HFFc6 (cell line): ENCODE results near the gene ATXN1. TPM values are rescaled to one million over a fixed set of nuclear protein-coding genes. Genes with fewer than 3 reads are reported as not detected.
A peak's percentile ranks its signal among the peaks of the same experiment; 100 is the strongest.

Source experiments
- DNase-seq: peaks from one replicate; pipeline ENCODE4 v3.0.0-alpha.2; 2018
- H3K27ac Mint-ChIP-seq: 2 replicates; pipeline ENCODE4 v1.8.0; 2020; ENCODE audit warnings: mild to moderate bottlenecking, mixed read lengths
- H3K27me3 Mint-ChIP-seq: 2 replicates; pipeline ENCODE4 v1.8.0; 2021; ENCODE audit warnings: mild to moderate bottlenecking, moderate library complexity, mixed read lengths; ENCODE audit not compliant: insufficient read depth
- H3K36me3 Mint-ChIP-seq: 2 replicates; pipeline ENCODE4 v1.8.0; 2021; ENCODE audit warnings: low read depth, mixed read lengths
- H3K4me1 Mint-ChIP-seq: 2 replicates; pipeline ENCODE4 v1.8.0; 2020; ENCODE audit warnings: low read depth, mixed read lengths
- H3K4me3 Mint-ChIP-seq: 2 replicates; pipeline ENCODE4 v1.8.0; 2020; ENCODE audit warnings: mild to moderate bottlenecking, moderate library complexity, mixed read lengths
- H3K9me3 Mint-ChIP-seq: 2 replicates; pipeline ENCODE4 v1.8.0; 2020; ENCODE audit warnings: mild to moderate bottlenecking, mixed read lengths
- total RNA-seq, 6 experiments: library from RNA; stranded (reverse); fragmentation: NEBNext Ultra II Directional; extraction: Animal tissue kit (Norgen Biotek cat#: 25700); gene quantifications; 2 replicates in 1 of 6; 3 replicates in 5 of 6; pipeline ENCODE4 v1.2.3, GENCODE V29; 2021
- TF ChIP-seq, protein P1 (sequence below): fragments of 200-600 bp; sonication (generic); IDR thresholded peaks from 2 replicates; pipeline ENCODE4 v1.5.0; 2021; ENCODE audit warnings: antibody characterized with exemption, mild to moderate bottlenecking

Gene ATXN1
- total RNA-seq, 6 experiments from 2014 or later: 28.2 to 41.5 (median 30.5) TPM

DNA sequence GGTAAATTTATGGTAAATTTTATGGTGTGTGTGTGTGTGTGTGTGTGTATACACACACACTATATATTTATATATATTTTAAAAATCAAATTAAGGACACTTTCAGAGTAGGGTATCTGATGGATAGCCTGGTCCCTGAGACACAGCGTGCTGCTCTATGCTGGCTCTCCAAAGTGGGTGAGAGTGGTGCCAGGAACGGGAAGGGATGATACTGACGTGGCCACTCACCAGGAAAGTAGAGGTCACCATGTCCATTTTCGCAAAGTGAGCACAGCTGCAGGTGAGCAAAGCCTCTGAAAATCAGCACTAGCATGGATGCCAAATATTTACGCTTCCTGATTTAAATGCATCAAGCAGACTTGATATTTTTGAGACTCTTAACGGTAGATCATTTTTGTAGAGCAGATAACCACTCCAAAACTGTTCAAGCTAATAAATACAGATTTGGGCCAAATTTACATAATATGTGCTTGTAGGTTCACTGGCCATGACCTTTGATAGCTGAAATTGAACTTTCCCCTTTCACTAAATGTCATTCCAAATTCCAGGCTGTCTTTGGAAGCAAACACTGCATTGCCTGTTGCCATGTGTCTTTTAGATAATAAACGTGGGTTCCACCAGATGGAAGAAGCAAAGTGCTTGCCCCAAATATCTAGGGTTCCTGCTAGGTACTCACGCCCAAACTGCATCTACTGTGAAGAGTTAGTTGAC lies 116.6 kb downstream of the ATXN1 start:
- Mint-ChIP-seq H3K36me3 (peaks cover 22% of the 10 kb centered on the region), H3K9me3 (no peaks in the 10 kb centered on the region), H3K4me1 (peaks cover 8% of the 10 kb centered on the region), H3K4me3 (no peak overlapping the region), H3K27ac (no peak overlapping the region), H3K27me3 (no peaks in the 10 kb centered on the region)
- TF ChIP-seq, protein P1, sequence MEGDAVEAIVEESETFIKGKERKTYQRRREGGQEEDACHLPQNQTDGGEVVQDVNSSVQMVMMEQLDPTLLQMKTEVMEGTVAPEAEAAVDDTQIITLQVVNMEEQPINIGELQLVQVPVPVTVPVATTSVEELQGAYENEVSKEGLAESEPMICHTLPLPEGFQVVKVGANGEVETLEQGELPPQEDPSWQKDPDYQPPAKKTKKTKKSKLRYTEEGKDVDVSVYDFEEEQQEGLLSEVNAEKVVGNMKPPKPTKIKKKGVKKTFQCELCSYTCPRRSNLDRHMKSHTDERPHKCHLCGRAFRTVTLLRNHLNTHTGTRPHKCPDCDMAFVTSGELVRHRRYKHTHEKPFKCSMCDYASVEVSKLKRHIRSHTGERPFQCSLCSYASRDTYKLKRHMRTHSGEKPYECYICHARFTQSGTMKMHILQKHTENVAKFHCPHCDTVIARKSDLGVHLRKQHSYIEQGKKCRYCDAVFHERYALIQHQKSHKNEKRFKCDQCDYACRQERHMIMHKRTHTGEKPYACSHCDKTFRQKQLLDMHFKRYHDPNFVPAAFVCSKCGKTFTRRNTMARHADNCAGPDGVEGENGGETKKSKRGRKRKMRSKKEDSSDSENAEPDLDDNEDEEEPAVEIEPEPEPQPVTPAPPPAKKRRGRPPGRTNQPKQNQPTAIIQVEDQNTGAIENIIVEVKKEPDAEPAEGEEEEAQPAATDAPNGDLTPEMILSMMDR: no peak
- no peak for DNase-seq

DNA sequence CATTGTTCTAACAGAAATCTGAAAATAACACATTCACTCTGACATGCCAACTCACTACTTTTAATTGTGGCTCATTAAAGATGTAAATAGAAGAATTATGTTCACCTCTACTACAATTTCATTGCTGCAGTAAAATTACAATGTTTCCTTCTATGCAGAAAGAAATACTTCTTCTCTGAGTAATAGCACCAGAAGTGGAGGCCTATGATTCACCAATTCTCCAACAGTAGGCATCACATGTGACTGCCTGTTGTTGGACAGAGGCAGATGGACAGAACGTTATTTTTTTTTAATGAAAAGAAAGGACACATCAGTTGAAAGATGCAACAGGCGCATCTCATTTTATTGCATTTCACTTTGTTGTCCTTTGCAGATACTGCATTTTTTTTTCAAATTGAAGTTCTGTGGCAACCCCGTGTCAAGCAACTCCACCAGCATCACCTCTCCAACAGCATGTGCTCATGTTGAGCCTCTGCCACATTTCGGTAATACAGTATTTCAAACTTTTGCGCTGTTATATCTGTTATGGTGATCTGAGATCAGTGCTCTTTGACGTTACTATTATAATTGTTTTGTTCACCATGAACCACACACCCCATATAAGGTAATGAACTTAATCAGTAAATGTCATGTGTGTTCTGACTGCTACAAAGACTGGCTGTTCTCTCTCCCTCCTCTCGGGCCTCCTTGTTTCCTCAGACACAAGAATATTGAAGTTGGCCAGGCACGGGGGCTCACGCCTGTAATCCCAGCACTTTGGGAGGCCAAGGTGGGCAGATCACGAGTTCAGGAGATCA lies 121.4 kb downstream of the ATXN1 start:
- peak; percentile 84 for DNase-seq
- Mint-ChIP-seq H3K27me3 (no peaks in the 10 kb centered on the region), H3K9me3 (no peaks in the 10 kb centered on the region), H3K36me3 (peaks cover 19% of the 10 kb centered on the region), H3K27ac (peak overlapping the region; percentile 48), H3K4me3 (no peak overlapping the region), H3K4me1 (peaks cover 37% of the 10 kb centered on the region)
- TF ChIP-seq, protein P1: no peak

DNA sequence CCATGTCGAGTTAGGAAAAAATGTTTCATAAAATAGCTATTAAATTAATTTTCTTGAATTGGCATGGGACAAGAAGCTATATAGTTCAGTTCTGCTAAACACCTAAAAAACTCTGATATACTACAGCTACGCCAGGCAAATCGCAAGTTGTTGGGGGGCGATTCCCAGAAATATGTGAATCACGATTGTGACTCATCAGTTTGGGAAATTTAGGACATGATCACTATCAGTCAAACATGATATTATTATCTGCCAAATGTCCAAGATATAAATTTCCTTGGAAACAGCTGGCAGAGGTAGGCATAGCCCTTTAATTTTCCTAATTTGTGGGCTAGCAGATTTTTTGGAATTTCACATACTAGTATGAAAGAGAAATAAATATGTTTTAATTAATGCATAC lies 123.6 kb downstream of the ATXN1 start:
- TF ChIP-seq, protein P1: no peak
- H3K4me3 Mint-ChIP-seq: no peak overlapping the region
- H3K9me3 Mint-ChIP-seq: no peaks in the 10 kb centered on the region
- H3K36me3 Mint-ChIP-seq: peaks cover 11% of the 10 kb centered on the region
- H3K27ac Mint-ChIP-seq: no peak overlapping the region
- DNase-seq: no peak
- H3K27me3 Mint-ChIP-seq: no peaks in the 10 kb centered on the region
- H3K4me1 Mint-ChIP-seq: peaks cover 54% of the 10 kb centered on the region

DNA sequence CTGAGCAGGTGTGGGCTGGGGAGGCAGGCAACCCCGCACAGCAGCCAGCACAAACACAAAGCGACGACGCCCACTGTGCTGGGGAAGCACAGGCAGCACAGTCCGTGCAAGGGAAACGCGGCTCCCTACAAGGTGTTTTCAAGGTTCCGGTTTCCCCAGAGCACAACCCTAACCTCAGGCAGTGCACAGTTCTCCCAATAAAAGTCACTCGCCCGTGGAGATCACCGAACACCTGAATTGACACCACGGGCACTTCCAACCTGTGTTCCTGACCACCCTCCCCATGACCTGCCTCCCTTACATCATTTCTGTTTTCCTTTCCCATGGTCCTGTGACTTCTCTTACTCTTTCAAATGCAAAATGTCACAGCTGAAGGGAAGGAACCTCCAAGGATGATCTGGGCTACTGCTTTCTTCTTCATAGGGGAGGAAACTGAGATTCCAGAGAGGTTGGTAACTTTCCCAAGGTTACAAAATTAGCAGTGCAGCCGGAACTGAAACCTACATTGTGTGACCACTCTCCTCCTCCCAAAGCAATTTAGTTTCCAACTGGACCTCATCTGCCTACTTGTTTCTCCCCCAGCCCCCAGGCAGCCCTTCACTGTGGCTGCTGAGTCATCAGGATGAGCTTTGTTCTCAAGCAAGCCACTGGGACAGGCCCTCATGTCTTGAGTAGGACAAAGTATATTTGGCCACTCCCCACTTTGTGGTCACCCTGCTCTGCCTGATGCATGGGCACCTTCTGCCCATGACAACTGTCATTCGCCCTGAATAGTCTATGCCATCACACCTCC lies 125.3 kb downstream of the ATXN1 start:
- TF ChIP-seq, protein P1: no peak
- H3K36me3 Mint-ChIP-seq: peaks cover 5% of the 10 kb centered on the region; the same call in 1 of the 2 replicates
- H3K4me3 Mint-ChIP-seq: no peak overlapping the region
- H3K27ac Mint-ChIP-seq: peak overlapping the region; percentile 78
- H3K9me3 Mint-ChIP-seq: no peaks in the 10 kb centered on the region
- DNase-seq: peak; percentile 60
- H3K27me3 Mint-ChIP-seq: no peaks in the 10 kb centered on the region
- peaks cover 54% of the 10 kb centered on the region for H3K4me1 Mint-ChIP-seq

DNA sequence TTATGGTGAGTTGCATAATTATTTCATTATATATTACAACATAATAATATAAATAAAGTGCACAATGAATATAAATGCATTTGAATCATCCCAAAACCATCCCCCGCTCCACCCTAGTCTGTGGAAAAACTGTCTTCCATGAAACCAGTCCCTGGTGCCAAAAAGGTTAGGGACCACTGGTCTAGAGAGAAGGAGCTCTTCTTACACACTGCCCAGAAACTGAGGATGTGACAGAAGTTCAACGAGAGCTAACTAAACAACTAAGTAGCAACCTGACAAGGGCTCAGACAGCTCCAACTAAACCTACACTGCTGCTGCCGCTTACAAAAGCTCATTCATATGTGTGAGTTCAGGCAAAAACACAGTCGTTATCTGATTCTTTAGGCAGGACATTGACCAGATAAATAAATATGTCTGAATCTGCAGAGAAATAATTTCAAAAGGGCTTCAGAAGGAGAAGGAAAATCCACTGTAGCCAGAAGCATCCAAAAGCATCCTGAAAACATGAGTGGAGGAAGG lies 125.9 kb downstream of the ATXN1 start:
- TF ChIP-seq, protein P1: no peak
- Mint-ChIP-seq H3K27ac (0 out of 2 replicates have a peak overlapping the region, but pooled peaks have one; percentile 32), H3K27me3 (no peaks in the 10 kb centered on the region), H3K9me3 (no peaks in the 10 kb centered on the region), H3K36me3 (peaks cover 7% of the 10 kb centered on the region), H3K4me3 (no peak overlapping the region), H3K4me1 (peaks cover 53% of the 10 kb centered on the region)
- no peak for DNase-seq
